ENCODE results near the gene RANBP10.

RANBP10 gene

DNA sequence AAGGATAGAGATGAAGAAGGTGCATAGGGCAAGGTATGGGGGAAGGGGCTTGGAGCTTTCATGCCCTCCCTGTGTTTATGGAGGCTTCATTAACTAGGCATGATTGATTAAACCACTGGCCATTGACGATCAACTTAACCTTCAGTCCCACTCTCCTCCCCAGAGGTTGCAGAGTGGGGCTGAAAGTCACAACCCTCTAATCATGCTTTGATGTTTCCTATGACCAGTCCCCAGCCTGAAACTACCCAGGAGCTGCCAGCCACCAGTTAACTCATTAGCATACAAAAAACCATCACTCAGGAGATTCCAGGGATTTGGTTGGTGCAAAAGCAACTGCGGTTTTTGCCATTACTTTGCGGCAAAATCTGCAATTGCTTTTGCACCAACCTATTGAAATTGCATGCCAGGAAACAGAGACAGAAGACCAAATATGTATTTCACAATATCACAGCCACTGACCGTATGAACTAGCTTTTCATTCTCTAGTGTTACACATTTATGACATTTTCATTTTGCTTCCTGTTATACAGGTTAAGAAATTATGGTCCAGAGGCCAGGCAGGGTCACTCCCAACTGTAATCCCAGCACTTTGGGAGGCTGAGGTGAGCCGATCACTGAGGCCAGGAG, 92.6 kb downstream of the RANBP10 start:
- no peak for DNase-seq
- Histone ChIP-seq H3K9me3 (ENCODE audit: severe bottlenecking) (no peaks in the 10 kb centered on the region), H3K27me3 (ENCODE audit: insufficient read depth, low read depth, severe bottlenecking) (no peaks in the 10 kb centered on the region), H3K27ac (no peak overlapping the region), H3K36me3 (peaks cover 10% of the 10 kb centered on the region), H3K4me3 (ENCODE audit: low read depth, low read length) (no peak overlapping the region)
- TF ChIP-seq CTCF (IDR thresholded peaks at IDR 0.05; ENCODE audit: low read depth, low read length) = no peak

- no peaks in the 10 kb centered on the region; the same call in none of the 2 replicates for H3K36me3 ChIP-seq
- no peak for TF ChIP-seq CTCF (IDR thresholded peaks at IDR 0.05; ENCODE audit: low read depth, low read length)
- H3K9me3 ChIP-seq (ENCODE audit: severe bottlenecking) = no peaks in the 10 kb centered on the region
- no peak overlapping the region for H3K27ac ChIP-seq
- DNase-seq = no peak
- no peak overlapping the region for H3K4me3 ChIP-seq (ENCODE audit: low read depth, low read length)
- no peaks in the 10 kb centered on the region for H3K27me3 ChIP-seq (ENCODE audit: insufficient read depth, low read depth, severe bottlenecking)
These were observed 95.8 kb downstream of the RANBP10 start for GRCh38 chr16:67710607-67711006.

DNA sequence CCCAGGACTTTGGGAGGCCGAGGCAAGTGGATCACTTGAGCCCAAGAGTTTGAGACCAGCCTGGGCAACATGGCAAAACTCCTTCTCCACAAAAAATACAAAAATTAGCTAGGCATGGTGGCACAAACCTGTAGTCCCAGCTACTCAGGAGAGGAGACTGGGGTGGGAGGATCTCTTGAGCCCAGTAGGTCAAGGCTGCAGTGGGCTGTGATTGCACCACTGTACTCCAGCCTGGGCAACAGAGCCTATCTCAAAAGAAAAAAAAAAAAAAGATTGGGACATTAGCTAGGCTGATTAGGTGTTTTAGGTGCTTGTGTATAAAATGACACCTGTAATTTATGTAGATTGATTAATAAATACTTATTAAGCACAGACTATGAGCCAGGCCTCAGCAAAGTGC, 97.3 kb downstream of the RANBP10 start:
- no peak for TF ChIP-seq CTCF (IDR thresholded peaks at IDR 0.05; ENCODE audit: low read depth, low read length)
- H3K27me3 ChIP-seq (ENCODE audit: insufficient read depth, low read depth, severe bottlenecking) = no peaks in the 10 kb centered on the region
- no peak for DNase-seq
- no peaks in the 10 kb centered on the region for H3K9me3 ChIP-seq (ENCODE audit: severe bottlenecking)
- H3K4me3 ChIP-seq (ENCODE audit: low read depth, low read length) = no peak overlapping the region
- H3K36me3 ChIP-seq = no peaks in the 10 kb centered on the region; the same call in none of the 2 replicates
- no peak overlapping the region for H3K27ac ChIP-seq

DNA sequence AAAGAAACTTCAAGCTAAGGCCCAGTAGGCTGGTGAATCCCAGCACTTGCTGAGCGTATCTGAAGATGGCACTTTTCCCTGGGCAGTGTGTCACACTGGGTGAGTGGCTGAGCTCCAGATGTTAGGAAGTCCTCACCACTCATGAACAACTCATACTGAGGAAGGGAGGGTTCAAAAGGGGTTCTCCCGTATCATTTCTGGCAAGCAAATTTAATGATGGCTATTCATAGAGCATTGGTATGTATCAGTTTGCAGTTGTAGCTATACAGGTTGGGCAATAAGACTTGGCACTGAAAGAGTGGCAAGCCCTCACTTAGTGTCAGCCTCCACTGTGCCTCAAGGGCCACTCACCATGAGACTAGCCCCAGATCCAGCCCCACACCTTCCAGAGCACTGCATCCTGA, 98.0 kb downstream of the RANBP10 start:
- TF ChIP-seq CTCF (IDR thresholded peaks at IDR 0.05; ENCODE audit: low read depth, low read length) = no peak
- Histone ChIP-seq H3K27me3 (ENCODE audit: insufficient read depth, low read depth, severe bottlenecking) (no peaks in the 10 kb centered on the region), H3K36me3 (no peaks in the 10 kb centered on the region; the same call in none of the 2 replicates), H3K9me3 (ENCODE audit: severe bottlenecking) (no peaks in the 10 kb centered on the region), H3K27ac (no peak overlapping the region), H3K4me3 (ENCODE audit: low read depth, low read length) (no peak overlapping the region)
- DNase-seq = no peak

DNA sequence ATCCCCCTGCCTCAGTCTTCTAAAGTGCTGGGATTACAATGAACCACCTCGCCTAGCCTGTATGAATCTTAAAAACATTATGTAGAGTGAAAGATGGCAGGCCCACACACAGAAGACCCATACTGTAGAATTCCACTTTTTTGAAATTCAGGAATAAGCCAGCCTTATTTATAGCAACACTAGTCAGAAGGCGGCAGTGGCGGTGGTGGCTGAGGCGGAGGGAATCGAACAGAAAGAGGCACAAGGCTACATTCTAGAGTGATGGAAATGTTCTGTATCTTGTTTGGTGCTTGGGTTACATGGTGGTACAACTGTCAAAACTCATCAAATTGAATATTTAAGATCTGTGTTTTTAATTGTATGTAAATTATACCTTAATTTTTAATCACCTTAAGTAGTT, 98.6 kb downstream of the RANBP10 start:
- no peaks in the 10 kb centered on the region; the same call in 1 of the 2 replicates for H3K36me3 ChIP-seq
- no peak overlapping the region for H3K27ac ChIP-seq
- H3K27me3 ChIP-seq (ENCODE audit: insufficient read depth, low read depth, severe bottlenecking) = no peaks in the 10 kb centered on the region
- no peak for TF ChIP-seq CTCF (IDR thresholded peaks at IDR 0.05; ENCODE audit: low read depth, low read length)
- H3K9me3 ChIP-seq (ENCODE audit: severe bottlenecking) = no peaks in the 10 kb centered on the region
- DNase-seq = no peak
- no peak overlapping the region for H3K4me3 ChIP-seq (ENCODE audit: low read depth, low read length)

GRCh38 chr16:67707210-67707609, 99.2 kb downstream of the RANBP10 start:
- TF ChIP-seq CTCF (IDR thresholded peaks at IDR 0.05; ENCODE audit: low read depth, low read length) = no peak
- Histone ChIP-seq H3K27ac (no peak overlapping the region), H3K27me3 (ENCODE audit: insufficient read depth, low read depth, severe bottlenecking) (no peaks in the 10 kb centered on the region), H3K36me3 (no peaks in the 10 kb centered on the region; the same call in 1 of the 2 replicates), H3K4me3 (ENCODE audit: low read depth, low read length) (no peak overlapping the region), H3K9me3 (ENCODE audit: severe bottlenecking) (no peaks in the 10 kb centered on the region)
- DNase-seq = no peak

Data from WERI-Rb-1 (cell line).